PFSK-1 (cell line): ENCODE measurements around the gene SENP7.

ENCODE experiments used
- POLR2AphosphoS5 ChIP-seq: IDR thresholded peaks from 2 replicates; pipeline ENCODE4 v1.6.1; 2012; ENCODE audit warnings: low read depth, mild to moderate bottlenecking, control low read depth, low read length, moderate library complexity
- REST ChIP-seq, 2 experiments: IDR thresholded peaks; 2 replicates each; pipeline versions ENCODE4 v1.6.1 to v1.8.0; 2011 to 2012; ENCODE audit warnings: low read depth in 2 of 2, low read length in 2 of 2, control low read depth in 1 of 2, inconsistent platforms in 1 of 2, mild to moderate bottlenecking in 1 of 2, moderate library complexity in 1 of 2; ENCODE audit not compliant: insufficient read depth in 1 of 2
- SIN3A ChIP-seq: IDR thresholded peaks from 2 replicates; pipeline ENCODE4 v1.6.1; 2012; ENCODE audit warnings: mild to moderate bottlenecking, low read length, moderate library complexity, borderline replicate concordance; ENCODE audit not compliant: insufficient read depth

- no peak for TF ChIP-seq POLR2AphosphoS5
- no peak for TF ChIP-seq SIN3A
- TF ChIP-seq REST (IDR thresholded peaks at IDR 0.05; ENCODE audit: insufficient read depth in 1 of 2, low read depth in 2 of 2, low read length in 2 of 2) = no peak
Observed at GRCh38 chr3:101533603-101533968, 20.6 kb upstream of the SENP7 start.
